ENCODE results near the gene SORBS1. TPM values are rescaled to one million over a fixed set of nuclear protein-coding genes. Genes with fewer than 3 reads are reported as not detected.

The SORBS1 gene
- total and polyA plus RNA-seq, 2 experiments from 2014 or later: 11.0 to 20.6 TPM

- H3K27me3 ChIP-seq: no peaks in the 10 kb centered on the region
- H3K36me3 ChIP-seq: peaks cover 6% of the 10 kb centered on the region
- H3K4me1 ChIP-seq (ENCODE audit: low read depth): peaks cover 18% of the 10 kb centered on the region
- TF ChIP-seq CTCF (IDR thresholded peaks at IDR 0.05; ENCODE audit: low read depth, low read length): no peak
- no peak for DNase-seq (ENCODE audit: low read depth in 1 of 2, low spot score in 1 of 2)
- peak overlapping the region; percentile 57 for H3K27ac ChIP-seq
- H3K4me3 ChIP-seq: no peak overlapping the region
- H3K9me3 ChIP-seq (ENCODE audit: low read depth): no peaks in the 10 kb centered on the region
These were observed 152.8 kb downstream of the SORBS1 start for GRCh38 chr10:95408148-95408960.

- no peak for TF ChIP-seq CTCF (IDR thresholded peaks at IDR 0.05; ENCODE audit: low read depth, low read length)
- DNase-seq (ENCODE audit: low read depth in 1 of 2, low spot score in 1 of 2): no peak
- no peak overlapping the region for H3K4me3 ChIP-seq
- H3K27me3 ChIP-seq: no peaks in the 10 kb centered on the region
- H3K27ac ChIP-seq: peak overlapping the region; percentile 89
- H3K9me3 ChIP-seq (ENCODE audit: low read depth): no peaks in the 10 kb centered on the region
- H3K4me1 ChIP-seq (ENCODE audit: low read depth): peaks cover 18% of the 10 kb centered on the region
- H3K36me3 ChIP-seq: peaks cover 6% of the 10 kb centered on the region
These were observed 153.6 kb downstream of the SORBS1 start for GRCh38 chr10:95407546-95407945.

GRCh38 chr10:95406651-95407280 lies 154.4 kb downstream of the SORBS1 start:
- H3K36me3 ChIP-seq: peaks cover 6% of the 10 kb centered on the region
- H3K4me3 ChIP-seq: no peak overlapping the region
- H3K9me3 ChIP-seq (ENCODE audit: low read depth): no peaks in the 10 kb centered on the region
- peak; percentile 14 to 81 for DNase-seq (ENCODE audit: low read depth in 1 of 2, low spot score in 1 of 2)
- peak overlapping the region; percentile 89 for H3K27ac ChIP-seq
- no peak for TF ChIP-seq CTCF (IDR thresholded peaks at IDR 0.05; ENCODE audit: low read depth, low read length)
- H3K27me3 ChIP-seq: no peaks in the 10 kb centered on the region
- peaks cover 18% of the 10 kb centered on the region for H3K4me1 ChIP-seq (ENCODE audit: low read depth)

GRCh38 chr10:95405655-95406054 lies 155.5 kb downstream of the SORBS1 start:
- no peak for DNase-seq (ENCODE audit: low read depth in 1 of 2, low spot score in 1 of 2)
- no peaks in the 10 kb centered on the region for H3K9me3 ChIP-seq (ENCODE audit: low read depth)
- no peak for TF ChIP-seq CTCF (IDR thresholded peaks at IDR 0.05; ENCODE audit: low read depth, low read length)
- no peak overlapping the region for H3K4me3 ChIP-seq
- no peaks in the 10 kb centered on the region for H3K27me3 ChIP-seq
- no peak overlapping the region for H3K27ac ChIP-seq
- H3K36me3 ChIP-seq: peaks cover 6% of the 10 kb centered on the region
- H3K4me1 ChIP-seq (ENCODE audit: low read depth): peaks cover 18% of the 10 kb centered on the region

- Histone ChIP-seq H3K36me3 (peaks cover 4% of the 10 kb centered on the region), H3K4me3 (no peak overlapping the region), H3K4me1 (ENCODE audit: low read depth) (peaks cover 18% of the 10 kb centered on the region), H3K27me3 (no peaks in the 10 kb centered on the region), H3K9me3 (ENCODE audit: low read depth) (no peaks in the 10 kb centered on the region), H3K27ac (peak overlapping the region; percentile 36)
- DNase-seq (ENCODE audit: low read depth in 1 of 2, low spot score in 1 of 2): no peak
- no peak for TF ChIP-seq CTCF (IDR thresholded peaks at IDR 0.05; ENCODE audit: low read depth, low read length)
These were observed 156.3 kb downstream of the SORBS1 start for GRCh38 chr10:95404864-95405263.
